Mesothelial cell of epicardium (in vitro differentiated cells): ENCODE data around the gene BRI3. TPM values are rescaled to one million over a fixed set of nuclear protein-coding genes. Genes with fewer than 3 reads are reported as not detected.

Experiments used
- DNase-seq, 2 experiments: peaks; one replicate each; pipeline ENCODE4 v3.0.0; 2021; ENCODE audit warnings: low spot score in 2 of 2; ENCODE audit not compliant: unreplicated experiment in 2 of 2
- H3K27ac Mint-ChIP-seq: 2 replicates; pipeline ENCODE4 v1.8.0; 2021; ENCODE audit warnings: mixed read lengths
- H3K27me3 Mint-ChIP-seq: 2 replicates; pipeline ENCODE4 v1.8.0; 2021; ENCODE audit warnings: low read depth, mixed read lengths
- H3K36me3 Mint-ChIP-seq: 2 replicates; pipeline ENCODE4 v1.8.0; 2021; ENCODE audit warnings: mixed read lengths
- H3K4me1 Mint-ChIP-seq: 2 replicates; pipeline ENCODE4 v1.8.0; 2021; ENCODE audit warnings: mixed read lengths
- H3K4me3 Mint-ChIP-seq: 2 replicates; pipeline ENCODE4 v1.8.0; 2021; ENCODE audit warnings: mild to moderate bottlenecking, moderate library complexity, mixed read lengths
- H3K9me3 Mint-ChIP-seq: 2 replicates; pipeline ENCODE4 v1.8.0; 2021; ENCODE audit warnings: mixed read lengths
- total RNA-seq: library from RNA; stranded (reverse); gene quantifications from 3 replicates; pipeline ENCODE4 v1.2.1, GENCODE V29; 2021
- TF ChIP-seq, protein P1 (sequence below): fragments of 200-600 bp; sonication (generic); IDR thresholded peaks from one replicate; pipeline ENCODE4 v1.5.0; 2021; ENCODE audit warnings: antibody characterized with exemption; ENCODE audit not compliant: unreplicated experiment

Gene BRI3
- total RNA-seq, 1 donor from 2014 or later, result 113 TPM

DNA sequence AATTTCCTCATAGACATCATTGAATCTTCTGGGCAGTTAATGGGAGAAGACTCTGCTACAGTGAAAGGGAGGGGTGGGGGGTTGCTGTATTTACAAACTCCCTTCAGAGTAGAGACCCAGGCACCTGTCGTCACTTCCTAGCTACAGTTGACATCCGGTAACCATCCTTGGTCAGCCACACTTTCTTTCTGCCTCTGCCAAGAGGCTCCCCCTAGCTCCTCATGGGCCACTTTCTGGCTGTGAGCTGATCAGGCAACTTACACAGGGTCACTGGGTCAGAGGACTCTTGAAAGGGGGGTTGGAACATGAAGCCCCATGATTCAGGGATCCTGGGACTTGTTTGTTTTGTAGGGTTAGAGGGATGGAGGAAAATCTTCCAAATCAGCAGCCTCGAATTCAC is 30.7 kb upstream of the BRI3 start:
- DNase-seq, result no peak
- Mint-ChIP-seq H3K27ac (peak overlapping the region; percentile 59), H3K27me3 (no peaks in the 10 kb centered on the region), H3K9me3 (no peaks in the 10 kb centered on the region), H3K4me1 (peaks cover 24% of the 10 kb centered on the region), H3K36me3 (peaks cover 6% of the 10 kb centered on the region), H3K4me3 (peak overlapping the region; percentile 92)
- TF ChIP-seq, protein P1, sequence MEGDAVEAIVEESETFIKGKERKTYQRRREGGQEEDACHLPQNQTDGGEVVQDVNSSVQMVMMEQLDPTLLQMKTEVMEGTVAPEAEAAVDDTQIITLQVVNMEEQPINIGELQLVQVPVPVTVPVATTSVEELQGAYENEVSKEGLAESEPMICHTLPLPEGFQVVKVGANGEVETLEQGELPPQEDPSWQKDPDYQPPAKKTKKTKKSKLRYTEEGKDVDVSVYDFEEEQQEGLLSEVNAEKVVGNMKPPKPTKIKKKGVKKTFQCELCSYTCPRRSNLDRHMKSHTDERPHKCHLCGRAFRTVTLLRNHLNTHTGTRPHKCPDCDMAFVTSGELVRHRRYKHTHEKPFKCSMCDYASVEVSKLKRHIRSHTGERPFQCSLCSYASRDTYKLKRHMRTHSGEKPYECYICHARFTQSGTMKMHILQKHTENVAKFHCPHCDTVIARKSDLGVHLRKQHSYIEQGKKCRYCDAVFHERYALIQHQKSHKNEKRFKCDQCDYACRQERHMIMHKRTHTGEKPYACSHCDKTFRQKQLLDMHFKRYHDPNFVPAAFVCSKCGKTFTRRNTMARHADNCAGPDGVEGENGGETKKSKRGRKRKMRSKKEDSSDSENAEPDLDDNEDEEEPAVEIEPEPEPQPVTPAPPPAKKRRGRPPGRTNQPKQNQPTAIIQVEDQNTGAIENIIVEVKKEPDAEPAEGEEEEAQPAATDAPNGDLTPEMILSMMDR, result no peak

DNA sequence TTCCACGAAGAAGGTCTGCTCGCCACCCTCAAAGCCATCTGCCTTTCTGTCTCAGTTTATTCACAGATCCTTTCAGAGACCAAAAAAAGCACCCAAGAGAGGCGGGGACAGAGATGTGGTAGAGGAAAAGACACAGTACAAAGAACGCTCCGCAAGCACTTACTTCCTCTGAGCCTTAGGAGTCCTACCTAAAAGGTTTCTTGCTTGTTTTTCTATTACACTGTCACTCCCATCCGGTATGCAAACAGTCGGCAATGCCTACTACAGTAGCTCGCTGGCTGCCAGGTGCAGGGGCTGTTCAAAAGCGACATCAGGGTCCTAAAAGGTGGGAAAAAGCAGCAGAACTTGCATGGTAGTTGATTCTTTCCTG is 30.3 kb upstream of the BRI3 start:
- peak overlapping the region; percentile 83 for H3K27ac Mint-ChIP-seq
- H3K4me1 Mint-ChIP-seq, result peaks cover 24% of the 10 kb centered on the region
- no peaks in the 10 kb centered on the region for H3K27me3 Mint-ChIP-seq
- no peak for DNase-seq
- no peaks in the 10 kb centered on the region for H3K9me3 Mint-ChIP-seq
- peak overlapping the region; percentile 92 for H3K4me3 Mint-ChIP-seq
- H3K36me3 Mint-ChIP-seq, result peaks cover 6% of the 10 kb centered on the region
- TF ChIP-seq, protein P1, result no peak

DNA sequence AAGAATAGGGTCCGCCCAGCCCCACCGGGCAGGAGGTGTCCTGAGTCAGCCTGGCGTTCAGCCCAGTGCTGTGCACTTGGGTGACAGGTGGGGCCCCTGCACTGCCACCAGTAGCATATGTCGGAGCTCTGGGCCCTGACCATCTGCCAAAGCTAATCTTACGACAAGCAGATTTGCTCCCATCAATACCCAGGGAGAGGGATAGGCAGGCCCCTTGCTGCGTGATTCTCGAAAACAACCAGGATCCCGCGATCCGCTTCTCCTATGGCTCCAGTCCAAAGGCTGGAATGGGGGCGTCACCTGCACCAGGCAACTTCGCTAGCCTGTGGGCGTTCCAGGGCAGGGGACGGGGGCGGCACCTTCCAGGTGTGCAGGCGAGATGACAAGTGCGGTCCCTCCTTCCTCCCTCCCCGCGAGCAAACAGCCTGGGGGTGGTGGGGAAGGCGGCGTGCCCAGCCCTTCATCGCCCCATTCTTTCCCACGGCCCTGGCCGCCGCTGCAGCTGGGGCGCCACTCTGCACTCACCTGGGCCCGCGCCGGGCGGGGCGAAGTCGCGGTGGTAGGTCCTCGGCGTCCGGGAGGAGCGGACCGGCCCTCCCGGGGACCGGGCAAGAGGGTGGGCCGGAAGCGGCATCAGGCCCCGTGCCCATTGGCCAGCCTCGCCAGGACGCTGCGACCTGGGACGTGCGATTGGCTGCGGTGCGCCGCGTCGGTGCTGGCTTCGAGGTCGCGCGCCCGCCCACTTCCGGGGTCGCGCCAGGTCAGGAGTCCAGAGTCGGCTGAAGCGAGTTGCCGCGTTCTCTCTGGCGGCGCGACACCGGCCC is 29.7 kb upstream of the BRI3 start, which contains the start of gene TECPR1:
Gene TECPR1, minus strand, starts transcription at position 632 of the 824 bp plus-strand sequence. CDS start 6,086 bp downstream, outside the sequence.
- no peaks in the 10 kb centered on the region for H3K9me3 Mint-ChIP-seq
- peak within 1 kb of the TSS; percentile 92 for H3K4me3 Mint-ChIP-seq
- peaks cover 24% of the 10 kb centered on the region for H3K4me1 Mint-ChIP-seq
- peaks cover 9% of the 10 kb centered on the region for H3K36me3 Mint-ChIP-seq
- H3K27ac Mint-ChIP-seq, result peak within 1 kb of the TSS; percentile 91
- DNase-seq, result peak; percentile 68 to 83
- TF ChIP-seq, protein P1, result no peak
- H3K27me3 Mint-ChIP-seq, result no peaks in the 10 kb centered on the region

DNA sequence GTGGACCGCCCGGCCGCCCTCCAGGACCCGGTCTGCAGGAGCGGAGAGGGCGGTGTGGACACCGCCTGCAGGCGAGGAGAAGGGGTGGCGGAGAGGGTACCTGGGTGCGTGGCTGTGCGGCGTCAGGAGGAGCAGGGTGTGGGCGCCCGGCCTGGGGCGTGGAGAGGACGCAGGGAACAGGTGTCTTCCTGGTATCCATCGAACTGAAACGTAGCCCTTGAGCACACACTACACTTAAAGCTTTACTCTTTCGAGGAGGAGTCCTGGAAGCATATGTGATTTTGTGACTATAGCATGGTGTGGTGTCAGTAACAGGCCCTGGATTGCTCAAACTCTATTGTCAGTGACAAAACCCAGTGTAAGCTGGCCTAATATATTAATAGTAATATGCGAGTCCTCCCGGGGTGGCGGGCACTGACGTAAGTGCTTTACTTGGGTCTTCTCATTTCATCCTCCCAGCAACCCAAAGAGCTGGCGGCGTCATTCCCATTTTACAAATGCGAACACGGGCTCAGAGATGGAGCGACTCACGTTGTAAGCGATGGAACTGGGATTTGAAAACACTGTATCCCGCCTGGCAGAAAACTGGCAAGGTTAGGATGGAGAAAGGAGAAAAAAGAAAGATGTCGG is 28.9 kb upstream of the BRI3 start:
- Mint-ChIP-seq H3K4me3 (peak overlapping the region; percentile 92), H3K27ac (peak overlapping the region; percentile 91), H3K27me3 (no peaks in the 10 kb centered on the region), H3K36me3 (peaks cover 11% of the 10 kb centered on the region), H3K4me1 (peaks cover 24% of the 10 kb centered on the region), H3K9me3 (no peaks in the 10 kb centered on the region)
- TF ChIP-seq, protein P1, result no peak
- DNase-seq, result no peak

DNA sequence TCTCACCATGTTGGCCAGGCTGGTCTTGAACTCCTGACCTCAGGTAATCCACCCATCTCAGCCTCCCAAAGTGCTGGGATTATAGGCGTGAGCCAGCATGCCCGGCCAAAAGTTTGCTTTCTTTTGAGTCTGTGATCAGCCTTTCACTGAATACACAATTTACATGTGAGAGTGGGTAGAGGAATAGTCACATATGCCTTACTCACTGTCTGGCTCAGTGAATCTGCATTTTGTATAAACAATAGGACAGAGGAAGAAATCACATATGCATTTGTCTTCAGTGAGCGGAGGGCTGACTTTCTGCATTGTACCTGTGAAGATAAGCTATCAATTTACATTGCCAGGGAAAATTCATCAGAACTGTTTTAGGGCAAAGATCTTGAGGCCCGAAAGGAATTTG is 27.0 kb upstream of the BRI3 start:
- Mint-ChIP-seq H3K36me3 (peaks cover 9% of the 10 kb centered on the region), H3K4me3 (no peak overlapping the region)

More for the DNA sequence above, 27.0 kb upstream of the BRI3 start:
- no peaks in the 10 kb centered on the region for H3K27me3 Mint-ChIP-seq
- no peaks in the 10 kb centered on the region for H3K9me3 Mint-ChIP-seq
- DNase-seq, result no peak
- TF ChIP-seq, protein P1, result no peak
- peaks cover 24% of the 10 kb centered on the region for H3K4me1 Mint-ChIP-seq
- no peak overlapping the region for H3K27ac Mint-ChIP-seq
